IPS DF 19.7 (cell line): Measurements from ENCODE around the gene TMEFF2.

Source experiments
- DNase-seq: peaks from one replicate; pipeline ENCODE4 v3.0.0-alpha.2; 2013; ENCODE audit warnings: low read depth, low spot score

Gene TMEFF2, protein sequence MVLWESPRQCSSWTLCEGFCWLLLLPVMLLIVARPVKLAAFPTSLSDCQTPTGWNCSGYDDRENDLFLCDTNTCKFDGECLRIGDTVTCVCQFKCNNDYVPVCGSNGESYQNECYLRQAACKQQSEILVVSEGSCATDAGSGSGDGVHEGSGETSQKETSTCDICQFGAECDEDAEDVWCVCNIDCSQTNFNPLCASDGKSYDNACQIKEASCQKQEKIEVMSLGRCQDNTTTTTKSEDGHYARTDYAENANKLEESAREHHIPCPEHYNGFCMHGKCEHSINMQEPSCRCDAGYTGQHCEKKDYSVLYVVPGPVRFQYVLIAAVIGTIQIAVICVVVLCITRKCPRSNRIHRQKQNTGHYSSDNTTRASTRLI

DNA sequence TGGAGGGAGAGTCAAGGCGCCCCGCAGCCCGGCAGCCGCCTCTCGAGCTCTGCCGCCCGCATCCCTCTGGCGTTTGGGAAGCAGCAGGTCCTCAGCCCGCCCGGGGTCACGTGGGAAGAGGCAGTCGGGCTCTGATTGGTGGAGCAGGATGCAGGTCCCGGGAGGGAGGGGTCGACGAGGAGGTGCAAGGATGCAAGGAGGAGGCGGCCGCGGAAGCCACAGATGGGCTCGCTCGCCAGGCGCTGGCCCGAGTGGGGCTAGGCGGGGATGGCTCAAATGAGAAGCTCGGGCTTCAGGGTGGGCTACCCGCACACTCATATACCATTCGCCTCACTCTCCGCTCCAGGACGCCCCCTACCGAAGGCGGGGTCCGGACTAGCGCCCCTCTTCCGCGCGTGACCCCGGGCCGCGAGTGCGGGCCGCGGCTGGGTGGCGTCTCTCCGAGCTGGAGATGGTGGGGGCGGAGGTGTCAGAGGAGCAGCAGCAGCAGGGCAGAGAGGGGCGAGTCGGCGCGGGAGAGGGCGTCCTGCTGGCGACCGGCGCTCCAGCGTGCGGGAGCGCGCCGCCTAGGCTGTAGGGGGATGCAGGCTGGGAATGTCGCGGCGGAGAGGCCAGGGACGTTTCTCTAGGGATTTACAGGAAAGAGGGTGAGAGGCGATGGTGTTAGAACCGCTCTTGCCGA lies at the start of gene TMEFF2:
Gene TMEFF2 (minus strand): TSS at position 68 of the 682 bp plus-strand sequence. CDS start 409 bp downstream, outside the sequence.
- DNase-seq, result peak; percentile 64

DNA sequence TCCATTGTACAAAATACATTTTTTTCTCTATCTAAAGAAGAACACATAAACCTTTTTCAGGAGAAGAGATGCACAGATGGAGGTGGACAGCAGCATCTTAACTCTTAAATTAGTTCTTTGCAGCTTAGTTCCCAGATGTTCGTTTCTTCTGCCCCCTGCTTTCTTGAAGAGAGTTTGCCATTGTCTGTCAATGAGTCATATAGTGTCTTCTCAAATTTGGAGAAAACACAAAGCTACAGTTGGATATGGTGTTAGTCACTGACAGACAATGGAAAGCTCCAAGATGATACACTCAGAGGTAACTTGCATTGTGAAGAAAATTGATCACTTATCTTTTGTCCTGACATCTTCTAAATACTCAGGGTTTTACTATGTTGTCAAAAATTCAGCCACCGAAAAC lies 48.8 kb upstream of the TMEFF2 start:
- no peak for DNase-seq

DNA sequence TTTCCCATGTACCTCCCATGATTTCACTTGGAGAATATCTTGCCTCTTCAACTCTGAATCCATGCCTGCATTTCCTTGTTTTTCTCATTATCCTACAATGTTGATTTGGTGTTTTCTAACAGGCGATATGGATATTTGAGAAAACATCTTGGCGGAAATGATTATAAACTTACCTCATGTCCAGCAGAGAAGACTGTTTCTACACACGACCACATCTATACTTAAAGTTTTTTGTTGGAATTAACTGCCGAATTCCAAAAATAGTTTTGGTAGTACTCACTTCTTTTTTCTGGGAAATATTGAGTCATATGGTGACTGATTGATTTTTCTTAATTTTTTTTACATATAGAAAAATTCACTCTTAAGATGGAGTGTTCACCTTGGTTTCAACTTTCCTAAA lies 41.4 kb upstream of the TMEFF2 start:
- DNase-seq, result no peak

DNA sequence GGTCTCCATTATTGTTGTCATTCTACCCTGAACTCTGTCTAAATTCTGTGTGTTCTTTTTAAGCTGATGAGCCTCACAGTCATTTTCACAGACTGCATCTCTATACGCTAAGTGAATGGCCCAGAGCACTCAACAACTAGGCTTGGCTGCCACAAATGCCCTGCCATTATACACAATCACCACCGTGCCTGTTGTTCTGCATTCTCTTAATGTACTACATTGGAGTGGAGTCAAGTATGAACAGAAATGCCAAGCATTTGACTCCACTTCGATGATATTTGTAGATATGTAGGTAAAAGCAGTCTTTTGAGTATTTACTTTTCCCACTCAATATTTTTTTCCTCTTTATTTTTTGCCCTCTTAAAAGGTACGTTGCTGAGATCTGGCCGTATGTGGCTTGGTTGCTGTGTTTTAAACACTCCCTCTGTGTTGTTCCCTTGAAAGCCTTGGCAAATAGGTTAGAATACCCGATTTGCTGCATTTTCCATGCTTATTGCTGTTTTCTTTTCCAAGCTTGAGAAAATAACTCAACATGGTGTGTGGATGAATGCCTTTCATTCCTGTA lies 36.2 kb upstream of the TMEFF2 start:
- DNase-seq, result no peak

DNA sequence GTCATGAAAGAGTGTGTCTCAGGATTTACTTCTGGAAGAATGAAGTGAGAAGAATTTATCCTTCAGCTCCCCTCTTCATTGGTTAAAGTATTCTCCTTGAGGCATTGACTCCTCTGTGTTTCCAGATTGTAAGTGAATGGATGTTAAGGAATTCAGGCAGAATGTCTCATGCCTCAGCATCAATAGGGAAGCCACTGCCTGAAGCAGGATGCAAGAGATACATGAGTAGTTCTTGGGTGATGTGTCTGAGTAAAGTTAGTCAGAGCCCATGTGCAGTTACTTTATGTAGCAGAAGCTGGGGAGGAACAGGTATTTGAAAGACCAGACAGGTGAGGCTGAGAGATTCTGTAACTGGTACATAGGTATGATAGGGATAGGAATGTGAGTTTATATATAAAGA lies 34.0 kb upstream of the TMEFF2 start:
- no peak for DNase-seq

DNA sequence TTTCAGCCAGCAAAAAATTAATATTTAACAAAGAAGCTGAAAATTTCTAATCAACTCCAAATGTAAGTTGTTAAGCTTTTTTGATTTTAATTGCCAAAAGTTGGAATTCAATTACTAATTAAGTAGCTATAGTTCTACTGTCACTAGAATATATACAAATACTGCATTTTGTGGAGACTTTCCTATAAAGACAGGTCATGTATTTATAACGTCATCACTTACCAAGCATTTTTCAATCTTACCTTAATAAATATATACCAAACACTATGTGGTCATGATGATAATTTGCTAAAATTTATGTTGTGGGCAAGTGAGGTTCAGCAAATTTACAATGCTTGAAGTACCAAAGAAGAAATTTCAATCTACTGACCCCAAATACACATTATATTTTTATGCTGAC lies 24.2 kb upstream of the TMEFF2 start:
- DNase-seq, result no peak

DNA sequence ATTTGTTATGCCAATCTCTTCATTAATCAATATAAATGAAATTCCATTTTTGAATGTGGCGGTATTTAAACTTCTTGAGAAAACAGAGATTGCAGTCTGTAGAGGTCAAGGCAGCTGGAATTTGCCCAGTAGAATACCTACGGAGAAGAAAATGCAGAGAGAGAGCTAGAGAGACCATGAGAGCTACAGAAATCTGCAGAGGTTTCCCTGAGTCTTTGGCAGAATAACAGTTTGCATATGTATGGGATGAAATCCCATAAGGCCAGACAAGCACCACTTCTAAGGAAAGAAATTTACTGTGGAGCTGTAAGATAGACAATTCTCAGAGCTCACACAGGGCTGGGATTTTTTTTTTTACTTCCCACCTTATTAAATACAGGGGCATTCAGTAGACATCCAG lies 23.6 kb upstream of the TMEFF2 start:
- DNase-seq, result no peak

DNA sequence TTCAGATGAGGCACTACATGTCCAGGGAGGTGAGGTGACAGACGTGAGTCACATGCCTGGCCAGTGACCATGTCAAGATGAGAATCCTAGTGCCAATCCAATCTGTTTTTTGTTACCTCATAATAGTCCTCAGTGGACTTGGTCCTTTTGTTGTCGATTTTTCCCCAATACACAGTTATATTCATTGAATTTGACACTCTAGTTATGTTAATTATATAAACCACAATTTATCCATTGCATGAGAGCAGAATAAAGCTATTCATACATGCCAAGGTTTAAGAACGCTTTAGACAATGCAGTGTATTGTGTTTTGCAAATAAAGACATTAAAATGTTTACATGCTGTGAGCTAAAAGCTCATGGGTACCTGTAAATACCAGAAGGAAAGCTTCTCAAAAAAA lies 21.6 kb upstream of the TMEFF2 start:
- DNase-seq, result no peak

DNA sequence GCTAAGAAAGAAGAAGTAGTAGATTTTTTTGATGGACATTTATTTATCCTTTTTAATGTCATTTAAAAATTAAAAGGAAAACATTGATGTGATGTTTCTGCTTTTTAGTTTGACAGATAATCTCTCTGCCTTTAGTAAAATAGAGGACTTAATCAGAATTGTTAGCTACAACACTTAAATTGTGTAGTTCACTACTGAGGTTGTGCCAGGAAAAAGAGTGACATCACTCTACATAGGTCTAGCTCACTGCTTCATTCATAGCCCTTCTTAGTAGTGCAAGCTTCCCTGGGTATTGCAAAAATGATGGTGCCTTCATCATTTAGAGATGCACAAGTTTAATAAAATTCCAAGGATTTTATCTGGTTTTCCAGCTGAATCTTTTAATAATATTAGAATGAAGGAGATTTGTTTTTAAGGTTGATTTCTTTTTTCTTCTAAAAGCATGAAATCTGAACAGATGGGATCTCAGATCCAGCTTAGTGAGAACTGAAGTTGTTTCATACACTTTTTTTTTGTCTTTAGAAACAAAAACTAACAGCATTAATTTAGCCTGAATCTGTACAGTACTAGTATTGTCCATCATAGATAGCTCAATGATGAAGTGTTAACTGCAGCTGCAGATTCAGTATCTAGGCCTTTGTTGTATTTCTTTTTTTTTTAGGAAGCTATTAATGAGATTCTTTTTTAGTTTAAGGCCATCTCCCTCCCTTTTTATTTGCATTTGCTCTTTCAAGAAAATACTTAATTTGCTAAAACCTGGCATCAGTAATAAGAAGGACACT lies 20.6 kb upstream of the TMEFF2 start:
- no peak for DNase-seq

DNA sequence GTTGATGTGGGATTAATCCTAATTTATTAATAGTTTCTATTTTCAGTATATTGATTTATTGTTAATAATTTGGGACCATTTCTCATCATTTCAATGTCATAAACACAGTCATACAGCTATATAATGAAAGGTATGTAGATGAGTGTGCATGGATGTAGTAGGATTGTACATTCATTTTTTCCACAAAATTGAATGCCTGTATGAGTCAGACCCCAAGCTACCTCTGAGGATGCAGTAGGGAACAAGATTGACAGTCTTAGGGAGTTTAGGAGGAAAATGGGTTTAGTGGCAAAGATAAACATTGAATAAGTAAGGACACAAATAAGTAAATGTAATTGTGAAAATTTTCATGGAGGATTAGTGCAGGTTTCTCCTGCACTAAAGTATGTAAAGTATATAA lies 14.1 kb upstream of the TMEFF2 start:
- DNase-seq, result no peak

DNA sequence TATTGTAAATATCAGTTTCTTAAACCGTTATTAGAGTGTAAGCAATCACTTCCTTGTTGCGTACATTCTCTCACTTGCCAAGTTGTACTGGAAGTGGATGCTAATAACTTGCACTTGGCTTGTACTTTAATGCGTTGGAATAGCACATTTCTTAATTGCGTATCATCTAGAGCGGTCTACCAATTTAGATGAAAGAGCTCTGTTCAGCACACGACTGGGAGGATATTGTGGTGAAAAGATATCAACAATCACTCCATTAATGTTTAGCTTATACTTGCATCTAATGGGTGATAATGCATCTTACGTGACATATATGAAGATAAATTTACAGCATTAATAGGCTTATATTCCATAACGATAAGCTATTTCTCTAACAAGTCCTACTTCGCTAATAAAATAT lies 11.7 kb upstream of the TMEFF2 start:
- DNase-seq, result no peak

DNA sequence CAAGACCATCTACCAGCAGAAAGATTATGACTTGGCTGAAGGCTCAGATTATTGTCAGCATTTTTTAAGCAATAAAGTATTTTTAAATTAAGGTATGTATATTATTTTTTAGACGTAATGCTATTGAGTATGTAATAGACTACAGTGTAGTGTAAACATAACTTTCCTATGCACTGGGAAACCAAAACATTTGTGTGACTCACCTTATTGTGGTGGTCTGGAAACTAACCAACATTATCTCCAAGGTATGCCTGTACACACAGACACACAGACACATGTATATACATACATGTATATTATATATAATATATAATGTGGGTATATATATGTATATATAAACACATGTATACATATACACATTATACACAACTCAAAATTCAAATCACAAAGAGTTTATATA lies 9.1 kb upstream of the TMEFF2 start:
- DNase-seq, result no peak

DNA sequence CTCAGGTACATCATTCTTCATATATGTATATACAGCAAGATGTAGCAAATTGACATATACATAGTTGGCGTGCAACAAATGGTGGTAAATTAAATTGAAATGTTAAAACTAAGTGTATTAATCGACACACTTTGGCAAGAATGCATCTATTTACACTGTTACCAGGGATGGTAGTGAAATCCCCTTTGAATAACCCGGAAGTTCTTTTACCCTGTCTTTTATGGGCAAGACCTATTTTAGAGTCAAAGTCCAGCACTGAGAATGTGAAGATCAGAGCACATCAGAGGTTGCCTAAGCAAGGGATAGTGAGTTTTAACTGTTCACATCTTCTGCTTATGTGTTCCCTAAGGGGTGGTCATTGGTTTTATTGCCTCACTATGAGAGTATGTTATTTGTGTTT lies 7.6 kb upstream of the TMEFF2 start:
- no peak for DNase-seq

DNA sequence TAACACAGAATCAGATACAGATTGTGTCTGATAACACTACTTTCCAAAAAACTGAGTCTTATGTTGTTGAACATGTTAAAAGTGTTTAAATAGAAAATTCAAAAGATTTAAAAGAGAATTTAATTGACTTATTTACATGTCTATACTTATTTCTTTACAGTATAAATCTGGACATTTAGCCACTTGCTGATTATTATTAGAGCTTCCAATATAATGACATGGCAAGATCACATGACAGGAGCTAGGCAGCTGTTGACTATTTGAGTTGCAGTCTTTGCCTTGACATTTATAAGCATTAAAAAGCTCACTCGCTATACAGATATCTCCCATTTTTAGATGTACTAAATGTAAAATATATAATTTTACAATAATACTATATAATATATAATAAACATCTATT lies 6.4 kb upstream of the TMEFF2 start:
- DNase-seq, result no peak

DNA sequence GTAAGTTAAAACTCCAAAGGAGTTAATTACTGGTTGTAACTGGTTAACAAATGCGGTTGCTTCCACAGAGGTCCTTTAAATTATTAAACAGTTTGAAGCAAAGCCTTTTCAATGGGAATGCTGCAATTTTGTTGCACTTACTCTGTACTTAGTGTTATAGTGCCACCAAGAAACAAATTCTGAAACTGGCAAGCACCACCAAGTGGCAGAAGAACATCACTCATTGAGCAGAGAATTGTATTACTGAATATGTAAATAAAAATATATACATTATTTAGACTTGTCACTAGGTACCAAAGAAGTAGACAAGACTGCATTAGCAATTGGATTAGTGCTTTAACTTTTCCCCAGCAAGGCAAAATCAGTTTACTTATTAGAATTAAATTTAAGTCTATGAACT lies 2.6 kb upstream of the TMEFF2 start:
- DNase-seq, result no peak

DNA sequence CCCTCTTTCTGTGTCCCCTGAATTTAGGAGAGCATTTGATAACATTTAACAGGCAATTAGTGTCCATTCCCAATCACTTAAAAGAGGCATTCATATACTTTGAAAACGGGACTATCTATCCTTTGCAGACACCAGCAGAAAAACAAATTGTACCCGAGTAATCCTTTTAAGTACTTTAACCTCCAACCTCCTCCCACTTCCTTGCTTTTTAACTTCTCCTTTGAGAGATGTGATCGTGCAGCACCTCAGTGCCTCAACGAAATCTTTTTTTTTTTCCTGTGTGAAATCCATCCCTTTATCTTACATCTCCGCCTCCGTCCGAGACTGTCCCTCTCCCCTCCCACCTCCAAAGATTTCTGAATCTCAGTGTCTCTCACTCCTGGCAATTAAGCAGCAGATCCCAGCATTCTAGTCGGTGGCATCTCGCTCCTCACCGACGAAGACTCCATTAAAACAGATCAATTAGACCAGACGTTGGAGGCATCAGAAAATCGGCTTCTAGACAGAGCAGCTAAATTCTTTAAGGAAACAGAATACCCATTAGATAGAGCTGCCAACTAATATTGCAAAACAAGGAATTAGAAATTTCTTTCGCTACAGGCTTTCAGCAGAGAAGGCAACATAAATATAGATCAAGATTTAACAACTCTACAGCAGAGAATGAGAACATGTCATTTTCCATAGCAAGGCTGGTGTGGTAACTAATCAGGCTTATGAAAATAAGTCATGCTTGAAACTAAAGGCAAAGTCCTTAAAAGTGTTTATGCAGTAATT lies 1.9 kb upstream of the TMEFF2 start:
- DNase-seq, result no peak

DNA sequence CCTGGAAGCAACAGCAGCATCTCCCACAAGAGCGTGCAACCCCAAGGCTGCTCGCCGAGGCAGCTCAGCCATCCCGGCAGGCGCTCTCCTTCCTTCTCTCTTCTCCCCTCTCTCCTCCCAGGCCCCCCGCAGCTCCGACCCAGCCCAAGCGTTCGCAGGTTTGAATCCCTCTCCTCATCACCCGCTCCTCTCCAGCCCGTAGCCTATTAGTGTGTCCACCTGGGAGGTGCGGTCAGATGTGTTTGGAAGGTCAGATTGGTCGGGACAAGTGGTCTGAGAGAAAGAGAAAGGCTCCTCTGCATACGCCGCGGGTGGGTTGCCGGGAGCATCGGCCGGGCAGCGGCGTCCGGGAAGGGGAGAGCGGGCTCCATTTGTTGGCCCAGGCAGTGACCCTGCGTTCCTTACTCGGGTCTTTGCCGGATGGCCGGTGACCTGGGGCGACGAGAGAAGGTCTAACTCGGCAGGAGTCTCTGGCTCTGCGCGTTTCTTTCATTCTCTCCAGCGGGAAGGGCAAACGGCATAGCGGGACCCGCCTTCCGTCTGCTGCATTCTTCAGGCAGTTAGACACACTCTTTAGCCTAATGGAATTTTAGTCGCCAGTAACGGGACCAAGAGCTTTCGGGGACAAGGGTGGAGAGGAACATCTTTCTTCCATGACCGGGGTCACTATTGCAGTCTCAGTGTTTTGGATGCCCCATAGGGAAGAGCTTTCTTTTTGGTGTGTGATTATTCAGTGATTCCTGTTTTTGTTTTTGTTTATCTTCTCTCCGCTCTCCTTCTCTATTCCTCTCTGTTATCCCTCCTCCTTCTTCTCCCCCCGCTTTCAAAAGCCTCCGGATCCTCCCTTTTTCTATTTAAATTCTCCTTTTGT lies 1.1 kb upstream of the TMEFF2 start:
- DNase-seq, result no peak

DNA sequence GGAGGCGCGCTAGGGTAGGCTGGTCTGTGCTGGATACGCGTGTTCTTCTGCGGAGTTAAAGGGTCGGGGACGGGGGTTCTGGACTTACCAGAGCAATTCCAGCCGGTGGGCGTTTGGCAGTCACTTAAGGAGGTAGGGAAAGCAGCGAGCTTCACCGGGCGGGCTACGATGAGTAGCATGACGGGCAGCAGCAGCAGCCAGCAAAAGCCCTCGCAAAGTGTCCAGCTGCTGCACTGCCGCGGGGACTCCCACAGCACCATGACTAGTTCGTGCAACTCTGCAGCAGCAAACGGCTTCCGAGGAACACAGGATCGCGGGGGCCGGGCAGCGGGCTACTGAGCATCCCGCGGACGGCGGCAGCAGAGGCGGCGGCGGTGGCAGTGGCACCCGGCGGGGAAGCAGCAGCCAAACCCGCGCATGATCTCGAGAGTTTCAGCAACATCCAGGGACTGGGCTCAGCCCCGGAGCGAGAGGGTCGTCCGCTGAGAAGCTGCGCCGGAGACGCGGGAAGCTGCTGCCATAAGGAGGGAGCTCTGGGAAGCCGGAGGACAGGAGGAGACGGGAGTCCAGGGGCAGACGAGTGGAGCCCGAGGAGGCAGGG lies 368 bp downstream of the TMEFF2 start:
- DNase-seq, result no peak

DNA sequence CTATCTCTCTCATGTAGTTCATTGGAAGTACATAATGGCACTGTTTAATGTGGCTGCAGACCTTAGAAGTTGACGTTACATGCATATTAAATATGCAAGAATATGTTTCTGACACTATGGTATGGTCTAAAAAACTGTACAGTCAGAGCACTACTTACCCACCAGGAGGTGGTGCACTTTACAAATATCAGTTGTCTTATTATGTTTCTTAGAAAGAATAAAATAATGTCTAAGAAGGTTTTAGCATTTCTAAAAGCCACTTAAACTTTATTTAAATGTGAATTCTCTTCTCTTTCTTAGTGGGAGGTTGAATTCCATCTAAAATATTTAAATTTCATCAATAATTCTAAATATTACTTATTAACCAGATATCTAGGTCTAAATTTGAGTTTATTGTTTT lies 4.3 kb downstream of the TMEFF2 start:
- DNase-seq, result no peak

DNA sequence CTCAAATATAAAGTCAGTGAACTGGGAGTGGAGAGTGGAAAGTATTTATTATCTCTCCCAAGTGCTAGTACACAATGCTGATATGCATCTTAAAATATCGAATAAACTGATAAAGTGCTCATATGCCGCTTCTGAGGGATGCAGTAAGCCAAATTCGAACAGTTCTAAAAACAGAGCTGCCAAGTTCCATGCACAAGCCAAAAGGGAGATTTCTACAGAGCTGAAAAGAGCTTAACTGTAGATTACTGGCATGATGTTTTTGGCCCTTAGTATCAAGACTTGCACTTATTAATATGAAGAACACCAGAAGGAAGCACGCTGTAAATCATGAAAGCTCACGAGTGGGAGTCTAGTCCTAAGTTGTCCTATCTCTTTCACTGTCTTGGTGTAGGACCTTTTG lies 7.9 kb downstream of the TMEFF2 start:
- DNase-seq, result no peak
